Mesothelial cell of epicardium (in vitro differentiated cells): ENCODE measurements around the gene GRM8. TPM values are rescaled to one million over a fixed set of nuclear protein-coding genes. Genes with fewer than 3 reads are reported as not detected.
"Not testable (repeated sequence)": the region's sequence is repeated elsewhere in the genome, so short reads cannot be mapped to it uniquely, and the experiment has no call there.

Experiments used
- DNase-seq, 2 experiments: peaks; one replicate each; pipeline ENCODE4 v3.0.0; 2021; ENCODE audit warnings: low spot score in 2 of 2; ENCODE audit not compliant: unreplicated experiment in 2 of 2
- H3K27ac Mint-ChIP-seq: 2 replicates; pipeline ENCODE4 v1.8.0; 2021; ENCODE audit warnings: mixed read lengths
- H3K27me3 Mint-ChIP-seq: 2 replicates; pipeline ENCODE4 v1.8.0; 2021; ENCODE audit warnings: low read depth, mixed read lengths
- H3K36me3 Mint-ChIP-seq: 2 replicates; pipeline ENCODE4 v1.8.0; 2021; ENCODE audit warnings: mixed read lengths
- H3K4me1 Mint-ChIP-seq: 2 replicates; pipeline ENCODE4 v1.8.0; 2021; ENCODE audit warnings: mixed read lengths
- H3K4me3 Mint-ChIP-seq: 2 replicates; pipeline ENCODE4 v1.8.0; 2021; ENCODE audit warnings: mild to moderate bottlenecking, moderate library complexity, mixed read lengths
- H3K9me3 Mint-ChIP-seq: 2 replicates; pipeline ENCODE4 v1.8.0; 2021; ENCODE audit warnings: mixed read lengths
- CTCF ChIP-seq: fragments of 200-600 bp; sonication (generic); IDR thresholded peaks from one replicate; pipeline ENCODE4 v1.5.0; 2021; ENCODE audit warnings: antibody characterized with exemption; ENCODE audit not compliant: unreplicated experiment
- total RNA-seq: library from RNA; stranded (reverse); gene quantifications from 3 replicates; pipeline ENCODE4 v1.2.1, GENCODE V29; 2021

Gene GRM8
- total RNA-seq, 1 donor from 2014 or later, result 1.0 TPM

- no peak for DNase-seq
- Mint-ChIP-seq H3K36me3 (no peaks in the 10 kb centered on the region), H3K27me3 (peaks cover 35% of the 10 kb centered on the region), H3K9me3 (no peaks in the 10 kb centered on the region), H3K27ac (no peak overlapping the region), H3K4me3 (no peak overlapping the region), H3K4me1 (no peaks in the 10 kb centered on the region)
- no peak for TF ChIP-seq CTCF
Measured at GRCh38 chr7:126924477-126924876, 328.3 kb downstream of the GRM8 start.

DNA sequence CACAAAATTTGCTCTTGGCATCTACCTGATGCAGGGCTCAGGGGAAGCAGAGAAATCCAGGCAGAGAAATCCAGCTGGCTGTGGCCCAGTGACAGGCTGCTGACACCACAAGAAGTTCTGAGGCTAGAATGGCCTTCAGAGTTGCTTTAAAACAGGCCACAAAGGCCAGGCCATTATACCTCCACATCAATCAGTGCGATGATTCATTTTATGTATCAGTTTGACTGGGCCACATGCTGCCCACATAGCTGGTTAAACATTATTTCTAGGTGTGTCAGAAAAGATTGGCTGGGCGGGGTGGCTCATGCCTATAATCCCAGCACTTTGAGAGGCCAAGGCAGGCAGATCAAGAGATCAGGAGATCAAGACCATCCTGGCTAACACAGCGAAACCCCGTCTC is 341.1 kb downstream of the GRM8 start:
- H3K27me3 Mint-ChIP-seq, result peaks cover 17% of the 10 kb centered on the region
- not testable (repeated sequence) for H3K9me3 Mint-ChIP-seq, H3K27ac Mint-ChIP-seq, DNase-seq, H3K36me3 Mint-ChIP-seq, H3K4me3 Mint-ChIP-seq
- peaks cover 13% of the 10 kb centered on the region for H3K4me1 Mint-ChIP-seq

DNA sequence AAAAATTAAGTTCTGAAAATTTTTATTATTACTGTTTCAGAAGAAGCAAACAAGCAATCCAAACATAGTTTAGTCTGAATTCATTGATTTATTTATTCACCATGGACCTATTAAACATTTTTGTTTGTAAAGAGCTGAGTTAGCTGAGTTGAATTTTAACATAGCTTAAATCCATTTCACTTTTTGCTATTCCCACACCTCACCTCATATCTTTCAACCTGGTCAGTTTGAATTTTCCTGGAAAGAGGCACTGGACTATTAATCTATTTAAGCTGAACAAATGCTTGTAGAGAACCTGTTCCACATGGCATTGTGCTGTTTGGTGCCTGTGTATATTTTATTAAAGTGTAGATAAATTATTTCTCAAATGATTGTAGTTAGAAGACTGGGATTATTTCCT is 344.2 kb downstream of the GRM8 start:
- H3K4me1 Mint-ChIP-seq, result peaks cover 13% of the 10 kb centered on the region
- not testable (repeated sequence) for H3K4me3 Mint-ChIP-seq, H3K36me3 Mint-ChIP-seq, H3K27ac Mint-ChIP-seq, DNase-seq, H3K9me3 Mint-ChIP-seq, H3K27me3 Mint-ChIP-seq

DNA sequence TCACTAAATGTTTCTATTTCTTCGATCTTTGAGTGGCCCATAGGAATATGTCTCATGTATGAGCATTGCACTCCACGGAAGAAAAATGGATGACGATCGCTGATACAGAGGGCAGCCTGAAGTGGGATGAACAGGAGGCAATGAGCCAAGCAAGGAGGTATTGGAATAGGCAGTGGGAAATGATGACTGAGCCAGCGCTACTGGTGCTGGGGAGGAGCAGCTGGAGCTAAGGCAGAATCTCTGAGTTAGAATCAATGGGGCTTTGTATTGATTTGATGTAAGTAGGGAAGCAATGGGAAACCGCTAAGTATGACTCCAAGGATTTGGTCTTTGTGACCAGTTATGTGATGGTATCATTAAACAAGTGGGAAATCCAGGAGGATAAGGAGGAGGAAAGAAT is 345.1 kb downstream of the GRM8 start:
- not testable (repeated sequence) for H3K27ac Mint-ChIP-seq, H3K9me3 Mint-ChIP-seq, DNase-seq, H3K4me3 Mint-ChIP-seq, H3K27me3 Mint-ChIP-seq, H3K36me3 Mint-ChIP-seq
- peaks cover 13% of the 10 kb centered on the region for H3K4me1 Mint-ChIP-seq

- H3K4me1 Mint-ChIP-seq, result peaks cover 15% of the 10 kb centered on the region
- H3K9me3 Mint-ChIP-seq, result not testable (repeated sequence)
Measured at GRCh38 chr7:126905255-126905654, 347.5 kb downstream of the GRM8 start.

DNA sequence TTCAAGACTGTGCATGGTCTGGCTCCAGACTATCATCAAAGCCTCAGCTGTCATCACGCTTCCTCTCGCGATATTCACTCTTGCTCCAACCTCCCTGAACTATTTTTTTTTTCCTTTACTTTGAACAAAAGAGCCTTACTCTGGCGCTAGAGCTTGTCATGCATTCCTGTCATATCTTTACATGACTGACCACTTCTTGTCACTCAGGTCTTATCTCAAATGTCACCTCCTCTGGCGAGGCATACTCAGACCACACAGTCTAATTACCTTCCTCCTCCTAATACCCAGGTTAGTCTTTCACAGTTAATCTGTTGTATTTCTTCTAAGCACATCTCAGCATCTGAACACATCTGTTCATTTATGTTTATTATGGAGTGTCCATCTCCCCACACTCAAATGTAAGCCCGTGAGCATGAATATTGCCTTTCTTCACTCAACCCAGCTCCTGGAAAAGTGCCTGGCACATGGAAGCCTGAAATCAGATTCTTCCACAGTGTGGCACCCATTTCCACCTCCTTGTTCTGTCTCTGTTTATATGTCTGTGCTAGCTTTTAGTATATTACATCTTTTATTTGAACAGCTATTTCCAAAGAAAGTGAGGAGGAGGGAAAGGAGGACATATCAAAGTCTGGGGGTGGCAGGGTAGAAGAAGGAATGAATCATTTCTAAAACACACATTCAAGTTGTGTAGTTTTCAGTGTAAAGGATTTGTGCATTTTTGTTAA is 351.5 kb downstream of the GRM8 start:
- H3K4me1 Mint-ChIP-seq, H3K4me3 Mint-ChIP-seq, DNase-seq, H3K9me3 Mint-ChIP-seq, H3K27ac Mint-ChIP-seq, H3K36me3 Mint-ChIP-seq: not testable (repeated sequence)
- H3K27me3 Mint-ChIP-seq, result peaks cover 25% of the 10 kb centered on the region

More at GRCh38 chr7:126905255-126905654, 347.5 kb downstream of the GRM8 start:
- not testable (repeated sequence) for H3K4me3 Mint-ChIP-seq, DNase-seq, H3K27me3 Mint-ChIP-seq, H3K27ac Mint-ChIP-seq, H3K36me3 Mint-ChIP-seq

GRCh38 chr7:126887980-126888379 is 364.8 kb downstream of the GRM8 start:
- not testable (repeated sequence) for DNase-seq, H3K27ac Mint-ChIP-seq, H3K27me3 Mint-ChIP-seq, H3K36me3 Mint-ChIP-seq, H3K4me1 Mint-ChIP-seq, H3K9me3 Mint-ChIP-seq, H3K4me3 Mint-ChIP-seq

GRCh38 chr7:126887560-126887959 is 365.2 kb downstream of the GRM8 start:
- not testable (repeated sequence) for H3K4me1 Mint-ChIP-seq, DNase-seq, H3K27ac Mint-ChIP-seq, H3K27me3 Mint-ChIP-seq, H3K36me3 Mint-ChIP-seq, H3K4me3 Mint-ChIP-seq, H3K9me3 Mint-ChIP-seq

DNA sequence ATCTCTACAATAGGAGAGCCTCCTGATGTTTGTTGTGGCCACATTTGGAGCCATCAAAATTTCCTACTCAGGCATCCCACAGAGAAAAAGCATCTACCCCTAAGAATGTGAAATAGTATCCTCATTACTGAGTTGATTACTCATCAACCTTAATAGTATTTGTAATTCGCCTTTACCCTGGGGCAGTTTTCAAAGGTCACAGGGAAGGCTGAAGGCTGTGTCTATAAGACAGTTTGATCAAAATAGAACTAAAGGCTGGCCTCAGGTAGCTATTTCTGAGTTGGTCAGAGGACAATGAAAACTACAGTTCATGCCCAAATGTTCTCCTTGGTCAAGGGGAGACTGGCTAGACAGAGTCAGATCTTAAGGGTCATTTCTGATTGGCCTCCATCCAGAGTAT is 370.0 kb downstream of the GRM8 start:
- H3K27ac Mint-ChIP-seq, H3K4me3 Mint-ChIP-seq, H3K27me3 Mint-ChIP-seq, H3K4me1 Mint-ChIP-seq, H3K36me3 Mint-ChIP-seq, H3K9me3 Mint-ChIP-seq, DNase-seq: not testable (repeated sequence)

DNA sequence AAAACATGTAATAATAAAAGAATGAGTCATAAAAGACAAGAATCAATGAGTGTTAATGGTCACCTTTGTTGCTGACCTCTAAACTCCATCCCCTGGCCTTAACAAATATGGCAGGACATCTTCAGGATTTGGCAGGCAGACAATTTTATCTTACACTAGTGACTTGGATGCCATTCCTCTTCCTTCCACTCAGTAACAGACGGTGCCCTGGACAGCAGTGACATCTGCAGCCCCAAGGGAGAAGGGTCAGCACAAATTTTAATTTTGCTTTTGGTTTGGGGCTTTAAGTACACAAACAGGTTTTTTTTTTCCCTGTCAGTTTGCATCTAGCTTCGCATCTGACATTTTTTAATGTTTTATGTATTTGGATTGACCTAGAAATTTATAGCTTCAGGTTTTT is 370.8 kb downstream of the GRM8 start:
- H3K9me3 Mint-ChIP-seq, H3K36me3 Mint-ChIP-seq, H3K27ac Mint-ChIP-seq, H3K4me3 Mint-ChIP-seq, H3K27me3 Mint-ChIP-seq, DNase-seq, H3K4me1 Mint-ChIP-seq: not testable (repeated sequence)
